Measurements from ENCODE around the gene A4GALT.
A peak's percentile ranks its signal among the peaks of the same experiment; 100 is the strongest.
"Not testable (repeated sequence)": the region's sequence is repeated elsewhere in the genome, so short reads cannot be mapped to it uniquely, and the experiment has no call there.

The A4GALT gene

GRCh38 chr22:42679691-42680090 is 41.0 kb downstream of the A4GALT start:
- DNase-seq: no peak

GRCh38 chr22:42678894-42679293 is 41.8 kb downstream of the A4GALT start:
- no peak for DNase-seq

- not testable (repeated sequence) for DNase-seq
Observed at GRCh38 chr22:42677936-42678335, 42.7 kb downstream of the A4GALT start.

GRCh38 chr22:42676059-42676607 is 44.5 kb downstream of the A4GALT start:
- DNase-seq: no peak

- DNase-seq: no peak
Observed at GRCh38 chr22:42673898-42674401, 46.7 kb downstream of the A4GALT start.

- DNase-seq: not testable (repeated sequence)
Observed at GRCh38 chr22:42673071-42673470, 47.6 kb downstream of the A4GALT start.

- DNase-seq: no peak
Observed at GRCh38 chr22:42670921-42671709, 49.6 kb downstream of the A4GALT start.

- no peak for DNase-seq
Observed at GRCh38 chr22:42670046-42670445, 50.6 kb downstream of the A4GALT start.

GRCh38 chr22:42666393-42666792 is 54.3 kb downstream of the A4GALT start:
- DNase-seq: not testable (repeated sequence)

GRCh38 chr22:42664976-42665831 is 55.5 kb downstream of the A4GALT start:
- no peak for DNase-seq

GRCh38 chr22:42661985-42662831 is 58.5 kb downstream of the A4GALT start:
- peak; percentile 91 for DNase-seq

- DNase-seq: no peak
Observed at GRCh38 chr22:42656578-42656977, 64.1 kb downstream of the A4GALT start.

GRCh38 chr22:42655693-42656092 is 65.0 kb downstream of the A4GALT start:
- no peak for DNase-seq

- no peak for DNase-seq
Observed at GRCh38 chr22:42654436-42655073, 66.1 kb downstream of the A4GALT start.

- DNase-seq: no peak
Observed at GRCh38 chr22:42653999-42654398, 66.7 kb downstream of the A4GALT start.

GRCh38 chr22:42651134-42651533 is 69.5 kb downstream of the A4GALT start:
- no peak for DNase-seq

- DNase-seq: peak; percentile 93
Observed at GRCh38 chr22:42649246-42650099, 71.2 kb downstream of the A4GALT start, which contains the start of gene CYB5R3. CYB5R3 (minus strand) TSS chr22:42649392; CDS start chr22:42649315, 77 bp downstream.

GRCh38 chr22:42648368-42649245 is 72.1 kb downstream of the A4GALT start:
- no peak for DNase-seq

- DNase-seq: no peak
Observed at GRCh38 chr22:42648017-42648367, 72.7 kb downstream of the A4GALT start.
